Right atrium auricular region (tissue), 2 donors: Measurements from ENCODE around the gene TBKBP1. TPM values are rescaled to one million over a fixed set of nuclear protein-coding genes. Genes with fewer than 3 reads are reported as not detected.

Experiments
- DNase-seq: peaks from one replicate; pipeline ENCODE4 v3.0.0-alpha.2; 2019; ENCODE audit warnings: low spot score
- H3K27ac ChIP-seq, 2 donors: fragments of 200-600 bp; sonication (generic); 1 replicate in 1 of 2; 2 replicates in 1 of 2; pipeline ENCODE4 v1.5.1; 2016 to 2019
- H3K27me3 ChIP-seq, 2 donors: fragments of 200-600 bp; sonication (generic); one replicate each; pipeline versions ENCODE4 v1.5.1 to v1.6.0; 2017 to 2019
- H3K36me3 ChIP-seq: fragments of 200-600 bp; sonication (generic); one replicate; pipeline ENCODE4 v1.5.1; 2016
- H3K4me1 ChIP-seq, 2 donors: fragments of 200-600 bp; sonication (generic); one replicate each; pipeline versions ENCODE4 v1.5.1 to v1.6.0; 2017 to 2019
- H3K4me3 ChIP-seq, 2 donors: fragments of 200-600 bp; sonication (generic); 1 replicate in 1 of 2; 2 replicates in 1 of 2; pipeline ENCODE4 v1.5.1; 2017 to 2019; ENCODE audit warnings: mild to moderate bottlenecking in 1 of 2, moderate library complexity in 1 of 2
- H3K9me3 ChIP-seq, 2 donors: fragments of 200-600 bp; sonication (generic); one replicate each; pipeline ENCODE4 v1.5.1; 2019
- CTCF ChIP-seq, 2 donors: fragments of 200-600 bp; sonication (generic); IDR thresholded peaks; one replicate each; pipeline ENCODE4 v1.5.1; 2019; ENCODE audit warnings: antibody characterized with exemption in 2 of 2
- total RNA-seq, 2 donors: library from RNA; depleted of rRNA; stranded (reverse); fragments of >200 nt; gene quantifications; one replicate each; pipeline ENCODE4 v1.1.0, GENCODE V29; 2016

Gene TBKBP1
- total RNA-seq, 2 donors from 2014 or later: 10.9 to 13.7 TPM

DNA sequence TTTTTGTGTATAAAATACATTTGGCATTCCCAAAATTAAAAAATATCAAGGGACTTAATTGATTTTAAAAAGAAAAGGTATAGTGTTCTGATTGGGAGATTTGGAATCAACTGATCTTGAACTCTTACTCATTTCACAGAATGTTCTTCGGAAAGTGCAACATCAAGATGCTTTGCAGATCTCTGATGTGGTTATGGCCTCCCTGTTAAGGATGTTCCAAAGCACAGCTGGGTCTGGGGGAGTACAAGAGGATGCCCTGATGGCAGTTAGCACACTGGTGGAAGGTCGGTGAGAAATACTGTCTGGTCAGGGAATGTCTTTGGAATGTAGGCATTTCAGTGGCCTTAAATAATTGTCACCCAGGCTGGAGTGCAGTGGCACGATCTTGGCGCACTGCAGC lies 19.5 kb upstream of the TBKBP1 start:
- Histone ChIP-seq H3K9me3 (no peaks in the 10 kb centered on the region), H3K4me3 (no peak overlapping the region), H3K36me3 (peaks cover 98% of the 10 kb centered on the region), H3K4me1 (peaks cover 0 to 12% of the 10 kb centered on the region in 2 donors), H3K27ac (no peak overlapping the region), H3K27me3 (no peaks in the 10 kb centered on the region)
- no peak for TF ChIP-seq CTCF (IDR thresholded peaks at IDR 0.05)
- DNase-seq: no peak

- no peak for TF ChIP-seq CTCF (IDR thresholded peaks at IDR 0.05)
- no peak for DNase-seq
- H3K36me3 ChIP-seq: peaks cover 100% of the 10 kb centered on the region
- H3K4me1 ChIP-seq: peaks cover 0 to 12% of the 10 kb centered on the region in 2 donors
- no peak overlapping the region for H3K4me3 ChIP-seq
- H3K27ac ChIP-seq: no peak overlapping the region
- no peaks in the 10 kb centered on the region for H3K9me3 ChIP-seq
- H3K27me3 ChIP-seq: no peaks in the 10 kb centered on the region
These were observed 18.4 kb upstream of the TBKBP1 start for GRCh38 chr17:47675380-47676198.

- no peak for DNase-seq
- TF ChIP-seq CTCF (IDR thresholded peaks at IDR 0.05): no peak
- Histone ChIP-seq H3K4me3 (no peak overlapping the region), H3K36me3 (peaks cover 100% of the 10 kb centered on the region), H3K4me1 (peaks cover 0 to 12% of the 10 kb centered on the region in 2 donors), H3K27ac (no peak overlapping the region), H3K9me3 (no peaks in the 10 kb centered on the region), H3K27me3 (no peaks in the 10 kb centered on the region)
These were observed 17.8 kb upstream of the TBKBP1 start for GRCh38 chr17:47676199-47676472.

GRCh38 chr17:47676510-47677165 lies 17.3 kb upstream of the TBKBP1 start:
- H3K4me1 ChIP-seq: peaks cover 0 to 12% of the 10 kb centered on the region in 2 donors
- H3K9me3 ChIP-seq: no peaks in the 10 kb centered on the region
- no peak for DNase-seq
- no peak for TF ChIP-seq CTCF (IDR thresholded peaks at IDR 0.05)
- peaks cover 100% of the 10 kb centered on the region for H3K36me3 ChIP-seq
- H3K4me3 ChIP-seq: no peak overlapping the region
- no peaks in the 10 kb centered on the region for H3K27me3 ChIP-seq
- H3K27ac ChIP-seq: no peak overlapping the region

- H3K4me1 ChIP-seq: peaks cover 0 to 12% of the 10 kb centered on the region in 2 donors
- peaks cover 96% of the 10 kb centered on the region for H3K36me3 ChIP-seq
- TF ChIP-seq CTCF (IDR thresholded peaks at IDR 0.05): no peak
- no peak for DNase-seq
- H3K9me3 ChIP-seq: no peaks in the 10 kb centered on the region
- H3K4me3 ChIP-seq: no peak overlapping the region
- no peaks in the 10 kb centered on the region for H3K27me3 ChIP-seq
- H3K27ac ChIP-seq: no peak overlapping the region
These were observed 15.8 kb upstream of the TBKBP1 start for GRCh38 chr17:47678196-47678595.
